GM20000 (cell line): ENCODE measurements around the gene TSHZ2.

Experiments
- DNase-seq: peaks from one replicate; pipeline ENCODE4 v3.0.0; 2012; ENCODE audit warnings: low spot score
- CTCF ChIP-seq: IDR thresholded peaks from 2 replicates; pipeline ENCODE4 v1.5.1; 2012; ENCODE audit warnings: mild to moderate bottlenecking, control low read depth; ENCODE audit errors: extremely low read depth, missing control alignments

TSHZ2 gene

GRCh38 chr20:53379014-53379832 lies 407.1 kb downstream of the TSHZ2 start:
- no peak for TF ChIP-seq CTCF
- no peak for DNase-seq

GRCh38 chr20:53379833-53380120 lies 407.6 kb downstream of the TSHZ2 start:
- no peak for DNase-seq
- no peak for TF ChIP-seq CTCF

GRCh38 chr20:53381568-53382262 lies 409.6 kb downstream of the TSHZ2 start:
- TF ChIP-seq CTCF: no peak
- DNase-seq: no peak

- no peak for TF ChIP-seq CTCF
These were observed 410.2 kb downstream of the TSHZ2 start for GRCh38 chr20:53382263-53382844.

GRCh38 chr20:53383916-53384315 lies 411.8 kb downstream of the TSHZ2 start:
- no peak for DNase-seq
- no peak for TF ChIP-seq CTCF

More at GRCh38 chr20:53382263-53382844, 410.2 kb downstream of the TSHZ2 start:
- no peak for DNase-seq

- TF ChIP-seq CTCF: no peak
- DNase-seq: no peak
These were observed 412.2 kb downstream of the TSHZ2 start for GRCh38 chr20:53384392-53384791.
